Immature natural killer cell (primary cell): ENCODE results near the gene KCNK3. TPM values are rescaled to one million over a fixed set of nuclear protein-coding genes. Genes with fewer than 3 reads are reported as not detected.

Source experiments
- DNase-seq, 3 donors: peaks; one replicate each; pipeline ENCODE4 v3.0.0; 2022; ENCODE audit warnings: mixed read lengths in 1 of 3
- H3K27ac Mint-ChIP-seq, 6 donors: one replicate each; pipeline ENCODE4 v1.8.0; 2020; ENCODE audit warnings: mixed read lengths in 6 of 6, mild to moderate bottlenecking in 5 of 6, inconsistent platforms in 4 of 6, moderate library complexity in 3 of 6
- H3K27me3 Mint-ChIP-seq, 3 donors: one replicate each; pipeline ENCODE4 v1.8.0; 2020 to 2021; ENCODE audit warnings: low read depth in 3 of 3, mild to moderate bottlenecking in 3 of 3, mixed read lengths in 3 of 3, moderate library complexity in 3 of 3, inconsistent platforms in 1 of 3
- H3K36me3 Mint-ChIP-seq, 3 donors: one replicate each; pipeline ENCODE4 v1.8.0; 2020; ENCODE audit warnings: mixed read lengths in 3 of 3, inconsistent platforms in 2 of 3, mild to moderate bottlenecking in 2 of 3
- H3K4me1 Mint-ChIP-seq, 2 donors: one replicate each; pipeline ENCODE4 v1.8.0; 2020; ENCODE audit warnings: inconsistent platforms in 2 of 2, mild to moderate bottlenecking in 2 of 2, mixed read lengths in 2 of 2, moderate library complexity in 1 of 2
- H3K4me3 Mint-ChIP-seq, 5 donors: one replicate each; pipeline ENCODE4 v1.8.0; 2020; ENCODE audit warnings: mild to moderate bottlenecking in 5 of 5, mixed read lengths in 5 of 5, inconsistent platforms in 3 of 5, moderate library complexity in 3 of 5
- H3K9me3 Mint-ChIP-seq, 6 donors: one replicate each; pipeline ENCODE4 v1.8.0; 2020; ENCODE audit warnings: mild to moderate bottlenecking in 6 of 6, mixed read lengths in 6 of 6, inconsistent platforms in 4 of 6, moderate library complexity in 3 of 6
- polyA plus RNA-seq, 3 donors: library from polyadenylated mRNA; unstranded; fragments of 300-500 nt; fragmentation: Illumina TruSeq; gene quantifications; one replicate each; pipeline ENCODE4 v1.2.3, GENCODE V29; 2021

Gene KCNK3
- polyA plus RNA-seq, 3 donors from 2014 or later: not detected

- Mint-ChIP-seq H3K4me3 (no peak overlapping the region), H3K36me3 (no peaks in the 10 kb centered on the region), H3K27me3 (peaks cover 0 to 7% (median 0%) of the 10 kb centered on the region in 3 donors), H3K9me3 (no peaks in the 10 kb centered on the region), H3K4me1 (no peaks in the 10 kb centered on the region), H3K27ac (no peak overlapping the region)
- no peak for DNase-seq
Measured at GRCh38 chr2:26715528-26716270, 23.2 kb downstream of the KCNK3 start.

DNA sequence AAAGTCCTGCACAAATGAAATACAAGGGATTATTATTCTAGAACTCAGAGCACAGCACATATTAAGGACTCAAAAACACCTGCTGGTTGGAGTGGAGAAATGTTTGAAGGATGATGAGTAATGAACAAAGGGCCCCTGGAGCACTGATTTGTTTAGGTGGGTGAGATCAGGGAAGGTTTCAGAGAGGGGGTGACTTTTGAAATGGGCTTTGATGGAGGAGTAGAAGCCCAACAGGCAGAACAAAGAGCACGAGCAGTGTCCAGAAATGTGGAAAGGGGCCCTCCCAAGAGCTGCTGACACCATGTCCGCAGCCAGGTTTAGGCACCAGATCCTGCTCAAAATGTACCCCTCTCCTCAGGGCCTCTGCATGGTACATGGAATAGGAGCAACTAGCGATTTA, 23.8 kb downstream of the KCNK3 start:
- Mint-ChIP-seq H3K4me3 (no peak overlapping the region), H3K4me1 (no peaks in the 10 kb centered on the region), H3K36me3 (no peaks in the 10 kb centered on the region), H3K9me3 (no peaks in the 10 kb centered on the region), H3K27me3 (peaks cover 0 to 4% (median 0%) of the 10 kb centered on the region in 3 donors), H3K27ac (no peak overlapping the region)
- no peak for DNase-seq

- Mint-ChIP-seq H3K27me3 (peaks cover 0 to 4% (median 0%) of the 10 kb centered on the region in 3 donors), H3K9me3 (no peaks in the 10 kb centered on the region), H3K36me3 (no peaks in the 10 kb centered on the region), H3K4me3 (no peak overlapping the region), H3K4me1 (no peaks in the 10 kb centered on the region), H3K27ac (no peak overlapping the region)
- DNase-seq: no peak
Measured at GRCh38 chr2:26716769-26717168, 24.2 kb downstream of the KCNK3 start.

GRCh38 chr2:26717362-26717761, 24.8 kb downstream of the KCNK3 start:
- Mint-ChIP-seq H3K27me3 (peaks cover 0 to 2% (median 0%) of the 10 kb centered on the region in 3 donors), H3K4me3 (no peak overlapping the region), H3K36me3 (no peaks in the 10 kb centered on the region), H3K27ac (no peak overlapping the region), H3K4me1 (no peaks in the 10 kb centered on the region), H3K9me3 (no peaks in the 10 kb centered on the region)
- DNase-seq: no peak

- Mint-ChIP-seq H3K4me1 (no peaks in the 10 kb centered on the region), H3K27me3 (peaks cover 0 to under 1% (median 0%) of the 10 kb centered on the region in 3 donors), H3K4me3 (no peak overlapping the region), H3K27ac (no peak overlapping the region), H3K9me3 (no peaks in the 10 kb centered on the region), H3K36me3 (no peaks in the 10 kb centered on the region)
- no peak for DNase-seq
Measured at GRCh38 chr2:26718949-26719686, 26.6 kb downstream of the KCNK3 start.

- peaks cover 0 to 5% (median 4%) of the 10 kb centered on the region in 3 donors for H3K27me3 Mint-ChIP-seq
- H3K4me3 Mint-ChIP-seq: no peak overlapping the region
- no peaks in the 10 kb centered on the region for H3K36me3 Mint-ChIP-seq
- DNase-seq: no peak
- no peaks in the 10 kb centered on the region for H3K4me1 Mint-ChIP-seq
- no peaks in the 10 kb centered on the region for H3K9me3 Mint-ChIP-seq
- no peak overlapping the region for H3K27ac Mint-ChIP-seq
Measured at GRCh38 chr2:26720322-26721114, 28.0 kb downstream of the KCNK3 start.

GRCh38 chr2:26721115-26722032, 28.9 kb downstream of the KCNK3 start:
- H3K4me1 Mint-ChIP-seq: no peaks in the 10 kb centered on the region
- H3K27ac Mint-ChIP-seq: no peak overlapping the region
- DNase-seq: no peak
- no peaks in the 10 kb centered on the region for H3K36me3 Mint-ChIP-seq
- H3K9me3 Mint-ChIP-seq: no peaks in the 10 kb centered on the region
- no peak overlapping the region for H3K4me3 Mint-ChIP-seq
- peaks cover 0 to 5% (median 4%) of the 10 kb centered on the region in 3 donors for H3K27me3 Mint-ChIP-seq

DNA sequence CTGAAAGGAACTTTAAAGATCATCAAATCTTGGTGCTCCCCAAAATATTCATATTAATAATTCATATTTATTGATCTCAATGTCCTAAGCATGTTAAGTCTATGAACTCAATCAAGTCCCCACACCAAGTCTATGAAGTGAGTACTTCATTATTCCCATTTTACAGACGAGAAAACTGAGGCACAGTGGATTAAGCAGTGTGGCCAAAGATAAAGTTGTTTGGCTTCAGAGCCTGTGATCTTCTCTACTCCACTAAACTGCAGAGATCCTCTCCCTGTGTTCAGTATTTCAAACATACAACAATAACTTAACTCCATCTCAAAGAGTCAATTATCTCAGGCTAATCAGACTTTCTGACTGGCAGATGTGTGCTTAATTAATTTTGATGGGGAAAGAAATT, 29.8 kb downstream of the KCNK3 start:
- no peaks in the 10 kb centered on the region for H3K9me3 Mint-ChIP-seq
- DNase-seq: no peak
- H3K4me1 Mint-ChIP-seq: no peaks in the 10 kb centered on the region
- H3K4me3 Mint-ChIP-seq: no peak overlapping the region
- peaks cover 0 to 6% (median 5%) of the 10 kb centered on the region in 3 donors for H3K27me3 Mint-ChIP-seq
- H3K27ac Mint-ChIP-seq: no peak overlapping the region
- no peaks in the 10 kb centered on the region for H3K36me3 Mint-ChIP-seq

- no peaks in the 10 kb centered on the region for H3K9me3 Mint-ChIP-seq
- H3K4me1 Mint-ChIP-seq: no peaks in the 10 kb centered on the region
- no peaks in the 10 kb centered on the region for H3K36me3 Mint-ChIP-seq
- no peak for DNase-seq
- no peak overlapping the region for H3K4me3 Mint-ChIP-seq
- H3K27ac Mint-ChIP-seq: no peak overlapping the region
- H3K27me3 Mint-ChIP-seq: peaks cover 0 to 6% (median 5%) of the 10 kb centered on the region in 3 donors
Measured at GRCh38 chr2:26722911-26723310, 30.4 kb downstream of the KCNK3 start.

DNA sequence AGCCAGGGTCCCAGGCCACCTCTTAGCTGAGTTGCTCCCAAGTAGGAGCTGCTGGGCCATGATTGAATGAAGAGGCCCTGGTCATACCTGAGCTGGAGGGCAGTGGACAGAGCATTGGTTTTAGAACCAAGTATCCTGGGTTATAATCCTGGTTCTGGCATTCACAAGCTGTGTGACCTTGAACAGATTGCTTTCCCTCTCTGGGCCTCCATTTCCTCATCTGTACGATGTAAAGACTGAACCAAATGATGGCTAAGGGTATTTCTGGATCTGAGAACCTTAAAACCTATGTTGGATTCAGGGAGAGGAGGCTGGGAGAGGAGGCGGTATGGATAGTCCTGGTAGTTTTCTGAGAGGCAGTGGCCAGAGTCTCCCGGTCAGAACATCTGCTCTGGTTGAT, 31.0 kb downstream of the KCNK3 start:
- H3K4me1 Mint-ChIP-seq: no peaks in the 10 kb centered on the region
- H3K36me3 Mint-ChIP-seq: no peaks in the 10 kb centered on the region
- no peak overlapping the region for H3K27ac Mint-ChIP-seq
- H3K9me3 Mint-ChIP-seq: no peaks in the 10 kb centered on the region
- H3K27me3 Mint-ChIP-seq: peaks cover 0 to 6% (median 5%) of the 10 kb centered on the region in 3 donors
- no peak for DNase-seq
- H3K4me3 Mint-ChIP-seq: no peak overlapping the region

DNA sequence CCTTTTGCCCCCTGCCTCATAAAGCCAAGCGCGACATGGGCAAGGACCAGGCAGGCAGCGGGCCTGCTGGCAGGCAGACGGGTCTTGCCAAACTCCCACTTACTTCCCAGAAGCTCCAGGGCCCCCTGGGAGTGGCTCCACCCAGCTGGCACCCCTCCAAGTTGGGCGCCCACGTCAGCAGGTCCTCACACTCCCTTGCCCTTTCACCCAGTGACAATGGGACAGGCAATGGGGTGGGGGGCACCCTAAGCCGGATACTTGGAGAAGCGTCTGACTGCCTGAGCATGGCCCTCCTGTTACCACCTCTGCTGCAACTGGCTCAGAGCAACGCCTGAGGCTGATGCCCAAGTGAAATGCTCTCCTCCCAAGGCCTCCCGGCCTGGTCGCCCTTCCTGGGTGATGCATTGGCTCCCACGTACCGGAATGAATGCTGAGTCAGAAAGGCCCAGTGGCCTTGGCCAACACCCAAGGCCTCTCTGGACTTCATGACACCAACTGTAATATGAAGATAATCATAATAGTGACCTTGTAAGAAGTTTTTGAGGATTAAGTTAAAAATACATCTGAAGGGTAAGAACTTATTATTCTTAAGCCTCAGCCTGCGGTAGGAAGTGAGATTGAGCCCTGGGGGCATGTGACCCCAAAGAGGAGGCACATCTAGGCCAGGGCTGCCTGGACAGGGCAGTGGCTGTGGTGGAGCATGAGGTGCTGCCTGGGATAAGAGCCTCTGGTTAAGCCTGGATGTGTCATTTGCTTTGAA, 31.6 kb downstream of the KCNK3 start:
- no peaks in the 10 kb centered on the region for H3K36me3 Mint-ChIP-seq
- H3K9me3 Mint-ChIP-seq: no peaks in the 10 kb centered on the region
- DNase-seq: no peak
- H3K27ac Mint-ChIP-seq: no peak overlapping the region
- H3K4me1 Mint-ChIP-seq: no peaks in the 10 kb centered on the region
- peaks cover 0 to 6% (median 5%) of the 10 kb centered on the region in 3 donors for H3K27me3 Mint-ChIP-seq
- H3K4me3 Mint-ChIP-seq: no peak overlapping the region

DNA sequence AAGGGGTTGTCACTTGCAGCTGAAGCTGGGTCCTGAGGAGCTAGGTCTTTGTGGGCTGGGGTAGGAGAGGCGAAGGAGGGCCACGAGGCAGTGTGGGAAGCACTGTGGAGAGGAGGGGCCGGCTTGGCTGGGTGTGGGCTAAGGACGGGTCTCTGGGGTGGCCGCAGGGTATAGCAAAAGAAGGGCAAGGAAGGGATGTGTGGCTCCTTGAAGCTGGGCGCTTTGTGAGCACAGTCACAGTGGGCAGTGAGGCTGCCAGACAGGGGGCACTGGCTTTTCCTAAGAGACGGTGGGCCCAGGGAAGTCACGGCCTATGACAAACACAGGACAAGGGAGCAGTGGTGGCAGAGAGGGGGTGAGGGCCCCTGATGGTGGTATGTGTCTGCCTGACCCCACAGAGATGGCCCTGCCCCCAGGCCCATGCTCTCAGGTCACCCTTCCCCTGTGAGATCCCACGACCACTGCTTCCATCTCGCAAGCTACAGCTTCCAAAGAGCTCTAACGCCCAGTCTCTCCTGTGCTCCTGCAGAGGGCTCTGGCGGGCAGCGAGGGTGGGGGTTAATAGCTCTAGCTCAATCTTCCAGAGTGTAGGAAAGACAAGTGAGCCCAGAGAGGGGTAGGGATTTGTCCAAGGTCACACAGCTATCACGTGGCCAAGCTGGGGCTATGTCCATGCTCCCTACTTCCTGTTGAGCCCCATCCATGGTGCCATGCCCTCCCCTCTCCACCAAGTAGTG, 32.4 kb downstream of the KCNK3 start:
- H3K36me3 Mint-ChIP-seq: no peaks in the 10 kb centered on the region
- no peaks in the 10 kb centered on the region for H3K4me1 Mint-ChIP-seq
- H3K9me3 Mint-ChIP-seq: no peaks in the 10 kb centered on the region
- no peak overlapping the region for H3K4me3 Mint-ChIP-seq
- H3K27ac Mint-ChIP-seq: peak overlapping the region in 1 of 6 donors; percentile 8
- DNase-seq: no peak
- peaks cover 0 to 6% (median 5%) of the 10 kb centered on the region in 3 donors for H3K27me3 Mint-ChIP-seq
